Vagina (tissue), 2 donors: ENCODE results near the gene RPE.

Experiments used
- CTCF ChIP-seq, 3 experiments: fragments of 450-650 bp in 2 of 3; fragments of 200-600 bp in 1 of 3; sonication (generic) in 1 of 3; IDR thresholded peaks; one replicate each; pipeline ENCODE4 v1.5.1; 2017 to 2019; ENCODE audit warnings: antibody characterized with exemption in 3 of 3, mild to moderate bottlenecking in 2 of 3, moderate library complexity in 2 of 3
- POLR2AphosphoS5 ChIP-seq, 2 donors: sonication (generic); formaldehyde crosslinking; IDR thresholded peaks; one replicate each; pipeline ENCODE4 v1.9.0; 2017; ENCODE audit warnings: antibody characterized with exemption in 2 of 2, mild to moderate bottlenecking in 2 of 2, low read depth in 1 of 2; ENCODE audit not compliant: insufficient read depth in 1 of 2

GRCh38 chr2:209973328-209973727 lies 29.1 kb upstream of the RPE start:
- TF ChIP-seq CTCF (IDR thresholded peaks at IDR 0.05) (no peak), POLR2AphosphoS5 (IDR thresholded peaks at IDR 0.05; ENCODE audit: insufficient read depth in 1 of 2, low read depth in 1 of 2) (no peak)
